ENCODE results near the gene FBXO21.
"Not testable (repeated sequence)": the region's sequence is repeated elsewhere in the genome, so short reads cannot be mapped to it uniquely, and the experiment has no call there.

The FBXO21 gene, protein sequence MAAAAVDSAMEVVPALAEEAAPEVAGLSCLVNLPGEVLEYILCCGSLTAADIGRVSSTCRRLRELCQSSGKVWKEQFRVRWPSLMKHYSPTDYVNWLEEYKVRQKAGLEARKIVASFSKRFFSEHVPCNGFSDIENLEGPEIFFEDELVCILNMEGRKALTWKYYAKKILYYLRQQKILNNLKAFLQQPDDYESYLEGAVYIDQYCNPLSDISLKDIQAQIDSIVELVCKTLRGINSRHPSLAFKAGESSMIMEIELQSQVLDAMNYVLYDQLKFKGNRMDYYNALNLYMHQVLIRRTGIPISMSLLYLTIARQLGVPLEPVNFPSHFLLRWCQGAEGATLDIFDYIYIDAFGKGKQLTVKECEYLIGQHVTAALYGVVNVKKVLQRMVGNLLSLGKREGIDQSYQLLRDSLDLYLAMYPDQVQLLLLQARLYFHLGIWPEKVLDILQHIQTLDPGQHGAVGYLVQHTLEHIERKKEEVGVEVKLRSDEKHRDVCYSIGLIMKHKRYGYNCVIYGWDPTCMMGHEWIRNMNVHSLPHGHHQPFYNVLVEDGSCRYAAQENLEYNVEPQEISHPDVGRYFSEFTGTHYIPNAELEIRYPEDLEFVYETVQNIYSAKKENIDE

DNA sequence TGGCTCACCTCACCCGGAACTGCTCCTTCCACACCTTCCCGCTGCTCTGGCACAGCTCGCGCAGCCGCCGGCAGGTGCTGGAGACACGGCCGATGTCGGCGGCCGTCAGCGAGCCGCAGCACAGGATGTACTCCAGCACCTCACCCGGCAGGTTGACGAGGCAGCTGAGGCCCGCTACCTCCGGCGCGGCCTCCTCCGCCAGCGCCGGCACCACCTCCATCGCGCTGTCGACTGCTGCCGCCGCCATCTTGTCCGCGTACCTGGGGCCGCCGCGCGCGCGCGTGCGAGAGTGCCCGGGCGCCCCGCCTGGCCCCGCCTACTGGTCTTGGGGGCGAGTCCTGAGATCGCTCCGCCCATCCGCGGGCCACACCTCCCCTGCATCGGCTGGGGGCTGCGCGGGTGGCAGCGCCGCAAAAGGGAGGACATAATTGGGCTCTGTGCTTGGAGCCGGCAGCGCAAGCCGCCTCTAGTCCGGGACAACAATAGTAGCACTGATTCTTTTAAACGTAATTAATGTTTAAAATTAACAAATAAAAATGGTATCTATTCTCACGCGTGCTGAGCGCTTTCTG, at the start of gene FBXO21:
TSS of gene FBXO21 (minus strand) at position 261 of the 572 bp plus-strand sequence. CDS start at position 247, 14 bp downstream.
- DNase-seq: peak; percentile 97

DNA sequence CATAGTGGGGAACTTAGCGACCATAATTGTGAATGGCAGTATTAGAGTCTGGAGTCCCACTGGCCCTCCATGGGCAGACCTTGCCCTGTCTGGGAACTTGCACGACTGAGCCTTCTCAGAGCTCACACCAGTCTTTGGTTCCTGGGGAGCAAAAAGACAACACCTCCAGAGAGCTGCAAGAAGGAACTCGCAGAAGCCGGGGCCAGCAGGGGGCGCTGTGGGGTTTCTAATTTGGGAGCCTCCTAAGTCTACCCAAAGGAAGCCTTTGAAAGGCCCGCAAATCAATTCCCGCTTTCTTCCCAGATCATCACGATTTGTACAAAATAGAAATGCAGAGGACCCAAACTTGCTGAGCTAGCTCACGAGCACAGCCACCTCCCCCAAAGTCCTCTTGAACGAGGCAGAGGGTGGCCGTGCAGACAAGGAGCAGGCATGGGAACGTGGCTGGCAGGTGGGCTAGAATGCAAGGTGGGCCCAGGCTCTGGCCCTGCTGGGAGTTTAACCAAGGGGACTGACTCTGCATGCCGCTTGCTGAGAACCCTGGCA, 46.3 kb upstream of the FBXO21 start:
- peak; percentile 85 for DNase-seq

DNA sequence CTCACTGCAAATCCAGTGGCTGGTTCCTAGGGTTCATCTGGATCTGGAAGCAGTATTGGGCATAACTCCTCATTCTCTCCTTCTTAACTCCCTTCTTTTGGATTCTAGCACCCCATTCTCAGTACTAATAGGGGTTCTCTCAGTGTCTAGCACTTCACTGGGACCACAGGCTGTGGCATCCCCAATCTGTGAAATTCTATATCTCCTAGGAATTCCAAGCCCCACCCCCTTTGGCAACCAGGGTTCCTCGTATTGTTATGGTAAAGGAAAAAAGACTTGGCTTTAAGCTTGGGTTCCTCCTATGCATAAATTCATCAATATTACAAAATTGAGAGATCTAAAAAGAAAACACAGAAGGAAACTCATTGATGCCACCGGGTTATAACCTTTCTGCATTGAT, 45.0 kb upstream of the FBXO21 start:
- no peak for DNase-seq

DNA sequence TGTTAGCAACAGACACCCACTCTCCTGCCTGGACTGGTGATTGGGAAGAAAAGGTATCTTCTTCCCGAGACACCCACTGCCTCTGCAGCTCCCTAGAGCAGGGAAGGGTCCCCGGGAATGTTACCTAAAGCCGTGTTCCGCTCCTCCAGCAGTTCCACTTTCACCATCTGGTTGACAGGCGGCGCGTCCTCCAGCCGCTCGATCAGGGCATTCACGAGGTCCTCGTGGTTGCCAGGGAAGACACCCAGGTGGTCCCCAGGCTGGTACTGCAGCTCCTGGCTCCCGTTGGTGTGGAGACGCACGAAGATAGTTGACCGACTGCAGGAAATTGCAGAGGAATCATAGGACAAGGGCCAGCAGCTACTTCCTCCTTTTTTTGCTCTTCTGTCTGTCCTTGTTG, 44.2 kb upstream of the FBXO21 start:
- no peak for DNase-seq

DNA sequence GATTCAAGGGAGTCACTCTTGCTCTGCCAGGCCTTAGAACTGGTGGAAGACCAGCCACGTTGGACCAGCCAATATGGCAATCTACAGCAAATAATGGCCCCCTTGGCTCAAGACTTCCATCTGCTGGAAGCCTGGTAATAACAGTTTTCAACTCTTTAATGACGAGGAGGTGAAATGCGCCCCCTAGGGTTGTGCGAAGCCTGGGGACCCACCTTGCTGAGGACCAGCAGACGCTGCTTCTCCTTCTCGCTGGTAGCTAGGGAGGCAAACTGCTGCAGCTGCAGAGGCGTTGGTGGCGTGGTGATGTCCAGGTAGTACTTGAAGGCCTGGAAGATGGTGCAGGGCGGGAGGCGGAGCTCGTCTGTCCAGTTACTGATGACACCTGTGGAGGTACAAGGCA, 41.5 kb upstream of the FBXO21 start:
- peak; percentile 60 for DNase-seq

DNA sequence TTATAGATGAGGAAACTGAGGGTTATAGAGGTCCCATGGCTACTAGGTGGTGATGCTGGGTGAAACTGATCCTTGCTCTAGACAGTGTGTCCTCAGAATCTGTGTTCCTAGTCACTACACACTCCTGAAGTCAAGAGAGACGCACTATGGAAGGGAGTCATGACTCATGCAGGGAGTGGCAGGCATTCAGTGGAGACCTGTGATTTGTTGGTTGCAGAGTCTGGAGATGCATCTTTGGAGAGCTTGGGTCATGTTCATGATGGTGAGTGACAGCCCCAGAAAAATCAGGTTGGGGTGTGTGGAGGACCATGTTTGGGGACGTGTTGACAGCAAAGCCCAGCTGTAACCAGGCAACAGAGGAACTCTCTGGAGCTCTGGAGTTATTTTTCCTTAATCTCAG, 38.0 kb upstream of the FBXO21 start:
- DNase-seq: no peak

DNA sequence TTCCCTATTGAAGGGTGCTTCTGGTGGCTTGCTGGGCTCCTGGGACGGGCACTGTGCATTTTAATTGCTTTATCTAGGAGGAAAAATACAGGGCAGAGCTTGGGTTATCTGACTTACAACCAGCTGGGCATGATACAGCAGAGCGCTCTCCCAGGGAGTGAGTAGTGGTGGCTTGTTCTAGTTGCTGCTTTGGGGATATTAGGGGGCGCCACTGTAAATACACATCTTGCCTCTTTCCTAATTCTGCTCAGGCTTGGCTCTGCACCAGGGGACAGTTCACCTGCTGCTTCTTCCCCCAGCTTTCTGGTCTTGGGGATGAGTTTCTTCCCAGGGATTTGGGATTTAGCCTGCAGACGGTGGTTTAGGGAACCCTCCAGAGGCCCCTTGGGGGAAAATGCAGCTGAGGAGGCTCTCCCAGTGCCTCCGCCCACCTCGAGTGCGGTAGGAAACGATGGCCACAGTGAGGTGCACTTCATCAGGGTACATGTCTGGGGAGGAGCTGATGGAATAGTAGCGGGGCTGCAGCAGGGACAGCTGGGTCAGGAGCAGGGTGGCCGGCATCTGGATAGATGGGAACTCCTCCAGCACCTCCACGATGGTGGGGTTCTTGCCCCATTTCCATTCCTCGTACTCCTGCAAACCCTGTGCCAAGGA, 36.9 kb upstream of the FBXO21 start:
- no peak for DNase-seq

DNA sequence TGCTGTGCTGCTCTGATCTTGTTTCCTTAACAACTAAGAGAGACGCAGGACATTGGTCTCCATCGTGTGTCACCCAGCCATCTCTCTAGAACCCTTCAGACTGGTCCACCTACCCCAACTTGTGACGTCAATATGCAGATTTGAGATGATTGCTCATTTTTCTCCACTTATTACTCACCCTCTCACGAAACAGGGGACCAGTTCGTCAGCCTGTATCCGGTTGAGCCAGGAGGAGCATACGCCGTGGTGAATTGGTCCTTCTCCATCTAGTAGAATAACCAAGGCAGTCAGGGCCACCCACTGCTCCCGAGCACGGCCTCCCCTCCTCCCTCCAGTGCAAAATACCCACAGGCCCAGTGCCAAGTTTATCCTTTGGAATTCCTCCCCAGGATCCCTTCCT, 36.2 kb upstream of the FBXO21 start:
- no peak for DNase-seq

DNA sequence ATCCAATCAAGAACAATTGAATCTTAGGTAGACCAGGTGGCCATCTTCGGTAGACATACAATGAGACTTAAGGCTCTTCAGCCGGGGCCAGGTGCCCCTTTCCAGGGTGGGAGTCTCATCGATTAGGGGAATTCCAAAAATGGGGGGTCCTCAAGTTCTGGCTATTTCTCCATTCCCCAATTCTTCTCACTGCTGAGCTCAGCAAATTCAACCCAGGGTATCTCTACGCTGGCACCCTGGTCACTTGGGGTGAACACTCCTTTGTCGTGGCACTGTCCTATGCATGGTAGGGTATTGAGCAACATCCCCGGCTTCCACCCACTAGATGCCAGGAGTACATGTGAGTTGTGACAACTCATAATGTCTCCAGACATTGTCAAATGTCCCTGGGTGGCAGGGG, 34.9 kb upstream of the FBXO21 start:
- DNase-seq: no peak

DNA sequence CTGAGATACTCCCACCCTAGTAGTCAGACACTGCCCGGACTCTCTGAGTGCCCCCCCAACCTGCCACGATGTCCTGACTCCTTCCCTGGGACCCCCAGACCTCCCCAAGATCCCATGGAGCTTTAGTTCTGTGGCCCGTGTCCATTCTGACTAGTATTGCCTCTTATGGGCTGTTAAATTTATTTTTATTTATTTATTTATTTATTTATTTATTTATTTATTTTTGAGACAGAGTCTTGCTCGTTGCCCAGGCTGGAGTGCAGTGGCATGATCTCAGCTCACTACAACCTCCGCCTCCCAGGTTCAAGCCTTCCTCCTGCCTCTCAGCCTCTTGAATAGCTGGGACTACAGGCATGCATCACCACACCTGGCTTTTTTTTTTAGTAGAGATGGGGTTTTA, 30.7 kb upstream of the FBXO21 start:
- DNase-seq: not testable (repeated sequence)

DNA sequence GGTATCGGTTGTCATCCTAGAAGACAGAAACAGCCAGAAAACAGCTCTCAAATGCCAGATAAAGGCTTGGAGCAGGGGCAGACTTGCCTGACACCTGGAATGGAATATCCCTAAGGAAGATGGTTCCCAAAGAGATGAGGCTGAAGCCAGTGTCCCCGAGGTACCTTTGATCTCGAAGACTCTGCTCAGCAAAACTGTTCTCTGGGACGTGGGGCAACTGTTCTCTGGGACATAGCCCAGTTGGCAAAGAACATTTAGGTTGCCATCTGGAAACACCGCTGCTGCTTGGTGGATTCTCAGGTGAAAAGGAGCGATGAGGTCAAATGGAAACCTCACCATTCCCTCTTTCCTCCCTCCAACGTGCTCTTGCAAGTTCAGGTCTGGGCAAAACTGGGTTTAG, 27.9 kb upstream of the FBXO21 start:
- DNase-seq: no peak

DNA sequence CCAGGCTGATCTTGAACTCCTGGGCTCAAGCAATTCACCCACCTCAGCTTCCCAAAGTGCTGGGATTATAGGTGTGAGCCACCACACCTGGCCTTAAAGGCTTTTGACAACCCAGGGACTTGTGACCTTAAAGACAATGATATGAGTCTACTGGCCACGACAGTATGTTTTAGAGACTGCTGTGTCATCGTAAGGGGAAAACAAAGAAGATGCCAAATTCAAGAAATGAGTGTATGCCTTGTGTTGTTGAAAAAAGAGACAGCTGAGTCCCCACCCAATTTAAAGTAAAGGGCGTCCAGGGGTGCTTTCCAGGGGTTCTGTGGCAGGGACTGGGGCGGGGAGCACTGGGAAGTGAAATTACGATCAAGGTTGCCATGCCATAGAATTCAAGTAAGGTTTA, 26.4 kb upstream of the FBXO21 start:
- no peak for DNase-seq

DNA sequence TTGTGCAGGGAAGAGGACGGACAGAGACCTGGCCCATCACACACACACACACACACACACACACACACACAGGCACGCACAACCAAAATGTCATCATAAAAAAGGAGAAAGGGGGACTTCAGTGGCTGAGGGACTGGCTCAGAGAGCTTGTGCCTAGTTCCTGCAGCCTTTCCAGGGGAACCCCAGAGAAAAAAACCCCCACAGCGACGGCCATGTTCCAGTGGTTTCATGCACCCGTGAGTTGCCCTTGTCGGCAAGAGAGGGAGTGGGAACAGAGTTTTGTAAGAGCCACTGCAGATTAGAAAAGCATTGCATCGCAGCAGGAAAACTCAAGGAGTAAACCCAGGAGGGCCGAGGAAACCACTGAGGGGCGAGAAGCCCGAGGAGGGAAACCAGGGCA, 24.5 kb upstream of the FBXO21 start:
- DNase-seq: no peak

DNA sequence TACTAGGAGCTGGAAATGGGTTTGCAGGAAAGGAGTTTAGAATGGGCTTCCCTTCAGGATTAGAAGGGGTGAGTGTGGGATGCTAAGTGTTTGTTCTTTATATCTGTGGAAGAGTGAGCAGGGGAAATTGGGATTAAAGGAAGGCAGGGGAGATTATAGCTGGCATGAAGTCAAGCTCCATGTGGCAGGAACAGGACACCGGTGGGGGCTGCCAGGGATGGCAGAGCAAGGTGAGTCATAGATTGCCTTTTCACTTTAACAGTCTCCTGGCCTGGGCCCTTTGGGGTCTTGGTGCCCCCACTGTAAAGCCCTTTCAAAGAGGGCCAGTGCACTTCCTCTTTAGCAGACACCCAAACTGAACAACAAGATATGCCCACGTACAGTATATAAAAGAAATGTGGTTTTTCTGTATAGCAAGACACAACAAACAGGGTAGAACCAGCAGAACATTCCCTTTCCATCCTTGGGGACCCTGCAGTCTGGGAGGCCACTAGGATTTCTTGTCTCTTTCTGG, 23.1 kb upstream of the FBXO21 start:
- DNase-seq: peak; percentile 53

DNA sequence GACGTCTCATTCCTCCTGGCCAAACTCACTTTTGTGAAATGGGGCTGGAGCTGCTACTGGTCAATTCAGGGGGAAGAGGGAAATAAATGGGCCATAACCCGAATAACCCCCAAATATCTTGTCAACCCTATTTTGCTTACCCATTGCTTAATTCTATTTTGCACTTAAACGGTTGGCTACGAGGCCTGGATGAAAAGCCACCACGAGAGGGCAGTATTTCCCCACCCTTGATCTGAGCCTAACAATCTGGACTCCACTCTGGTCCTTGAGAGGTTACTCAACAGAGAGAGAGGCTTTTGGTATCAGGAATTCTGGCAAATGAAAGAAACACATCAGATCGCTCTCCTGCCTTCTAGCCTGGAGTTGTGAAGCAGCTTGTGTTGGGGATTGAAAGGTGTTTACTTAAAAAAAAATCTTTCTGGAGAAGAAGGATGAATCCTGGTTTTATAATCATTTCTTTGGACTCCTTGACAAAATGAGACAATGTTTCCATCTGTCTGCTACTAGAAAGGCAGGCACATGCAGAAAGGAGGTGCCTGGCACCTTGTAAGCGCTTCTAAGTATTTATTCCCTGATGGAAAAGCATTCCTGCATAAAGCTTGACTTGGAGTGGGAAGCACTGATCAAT, 22.4 kb upstream of the FBXO21 start:
- DNase-seq: peak; percentile 81

DNA sequence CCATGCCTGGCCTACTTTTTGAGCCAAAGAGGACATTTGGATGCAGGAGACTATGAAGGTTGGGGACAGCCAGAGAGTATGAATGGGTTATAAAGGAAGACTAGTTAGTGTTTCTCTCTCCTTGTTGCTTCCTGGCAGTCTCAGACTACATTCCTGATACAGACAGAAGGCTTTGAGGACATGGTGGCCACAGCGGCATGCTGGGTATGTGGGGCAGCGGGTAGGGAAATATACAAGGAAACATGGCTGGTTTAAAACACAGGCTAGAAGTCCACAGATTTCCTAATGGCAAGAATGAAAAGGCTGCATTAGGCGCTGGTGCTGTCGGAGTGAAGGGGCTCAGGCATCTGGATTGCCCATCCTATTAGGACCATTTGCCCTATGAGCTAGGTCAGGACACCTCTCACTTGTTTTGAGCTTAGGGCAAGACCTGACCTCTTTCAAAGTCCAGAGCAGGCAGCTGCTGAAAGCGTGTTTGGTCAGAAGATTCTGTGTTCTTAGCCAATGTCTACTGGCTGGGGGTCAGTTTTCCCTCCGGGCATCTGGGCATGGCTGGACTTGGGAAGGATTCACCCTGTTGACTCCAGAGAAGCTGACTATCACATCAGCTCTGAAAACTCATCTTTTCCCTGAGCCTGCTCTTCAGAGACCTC, 20.1 kb upstream of the FBXO21 start:
- no peak for DNase-seq

DNA sequence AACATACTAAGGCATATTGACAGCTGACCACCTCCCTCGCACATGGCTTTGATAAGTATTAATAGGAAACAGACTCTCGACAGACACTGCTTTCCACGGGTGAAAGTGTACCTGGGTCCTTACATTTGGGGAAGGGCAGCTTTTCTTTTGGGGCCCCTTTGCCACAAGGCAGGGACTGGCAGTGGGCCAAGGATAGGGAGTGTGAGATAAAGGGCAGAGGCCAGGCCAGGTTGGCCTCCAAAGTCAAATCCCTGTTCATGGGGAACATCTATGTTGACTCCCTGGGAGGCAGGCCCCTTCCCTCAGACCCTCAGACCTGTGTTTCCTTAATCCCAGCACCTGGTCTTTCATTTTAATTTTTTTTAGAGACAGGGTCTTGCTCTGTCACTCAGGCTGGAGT, 19.4 kb upstream of the FBXO21 start:
- no peak for DNase-seq

DNA sequence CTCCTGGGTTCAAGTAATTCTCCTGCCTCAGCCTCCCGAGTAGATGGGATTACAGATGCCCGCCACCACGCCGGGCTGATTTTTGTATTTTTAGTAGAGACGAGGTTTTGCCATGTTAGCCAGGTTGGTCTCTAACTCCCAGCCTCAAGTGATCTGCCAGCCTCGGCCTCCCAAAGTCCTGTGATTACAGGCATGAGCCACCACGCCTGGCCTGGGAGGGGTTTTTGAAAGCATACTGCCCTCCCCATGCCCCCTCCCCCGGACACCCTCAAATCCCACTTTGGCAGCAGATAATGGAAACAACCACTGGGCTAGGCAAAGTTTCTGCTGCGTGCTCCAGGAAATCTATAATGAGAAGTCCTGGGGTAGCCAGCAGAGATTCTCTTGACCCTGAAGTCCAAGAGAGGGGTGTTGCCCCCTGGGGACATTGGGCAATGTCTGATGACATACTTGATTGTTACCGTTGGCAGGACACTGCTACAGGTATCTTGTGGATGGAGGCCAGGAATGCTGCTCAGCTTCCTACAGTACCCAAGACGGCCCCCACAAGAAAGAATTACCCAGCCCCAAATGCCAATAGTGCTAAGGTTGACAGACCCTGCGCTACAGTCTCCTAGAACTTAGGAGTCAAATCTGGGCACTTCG, 18.7 kb upstream of the FBXO21 start:
- no peak for DNase-seq

DNA sequence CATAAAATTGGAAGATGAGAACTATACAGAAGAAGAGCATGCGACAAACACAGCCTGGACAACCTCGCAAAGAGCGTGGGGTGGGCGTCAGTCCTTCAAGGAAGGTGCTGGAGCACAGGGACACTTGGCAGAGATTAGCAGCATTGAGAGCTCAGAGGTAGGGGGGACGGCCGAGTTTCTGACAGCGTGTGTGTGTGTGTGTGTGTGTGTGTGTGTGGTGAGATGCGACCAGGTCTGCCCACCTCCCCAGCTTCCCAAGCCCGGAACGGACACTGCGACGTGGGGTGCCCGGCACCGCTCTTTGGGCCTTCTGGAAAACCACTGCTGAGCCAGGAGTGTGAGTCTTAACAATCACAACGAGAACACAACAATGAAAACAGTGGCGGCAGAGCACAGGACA, 17.9 kb upstream of the FBXO21 start:
- no peak for DNase-seq

DNA sequence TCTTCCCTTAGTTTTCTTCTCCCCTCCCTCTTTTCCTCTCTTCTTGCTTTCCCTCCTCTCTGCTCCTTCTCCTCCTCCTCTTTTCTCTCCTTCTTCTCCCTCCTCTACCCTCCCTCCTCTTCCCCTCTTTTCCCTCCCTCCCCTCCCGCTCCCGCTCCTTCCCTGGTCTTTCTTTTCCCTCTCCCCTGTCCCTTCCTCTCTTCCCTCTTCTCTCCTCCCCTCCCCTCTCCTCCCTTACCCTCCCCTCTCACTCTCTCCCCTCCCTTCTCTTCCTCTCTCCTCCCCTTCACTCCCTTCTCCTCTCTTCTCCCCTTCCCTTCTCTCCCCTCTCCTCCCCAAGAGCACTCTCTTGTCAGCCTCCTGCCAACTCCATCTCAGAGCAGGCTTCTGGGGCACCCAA, 17.4 kb upstream of the FBXO21 start:
- no peak for DNase-seq

DNA sequence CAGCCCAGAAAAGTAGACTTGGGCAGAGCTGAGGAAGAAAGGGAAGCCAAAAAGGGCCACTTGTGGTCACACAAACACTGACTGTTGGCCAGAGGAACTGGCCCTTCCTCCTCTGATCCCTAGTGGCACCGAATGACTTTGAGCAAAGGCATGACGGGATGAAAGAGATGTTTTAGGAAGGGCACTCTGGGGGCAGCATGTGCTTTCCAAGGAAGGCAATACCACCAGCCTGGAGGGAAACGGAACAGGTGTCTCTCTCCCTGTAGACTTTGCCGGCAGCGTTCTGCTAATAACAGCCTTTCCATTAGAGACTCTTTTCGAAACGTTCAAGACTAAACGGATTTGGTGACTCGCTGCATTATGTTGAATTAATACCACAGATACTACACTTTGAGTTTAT, 12.3 kb upstream of the FBXO21 start:
- DNase-seq: no peak

DNA sequence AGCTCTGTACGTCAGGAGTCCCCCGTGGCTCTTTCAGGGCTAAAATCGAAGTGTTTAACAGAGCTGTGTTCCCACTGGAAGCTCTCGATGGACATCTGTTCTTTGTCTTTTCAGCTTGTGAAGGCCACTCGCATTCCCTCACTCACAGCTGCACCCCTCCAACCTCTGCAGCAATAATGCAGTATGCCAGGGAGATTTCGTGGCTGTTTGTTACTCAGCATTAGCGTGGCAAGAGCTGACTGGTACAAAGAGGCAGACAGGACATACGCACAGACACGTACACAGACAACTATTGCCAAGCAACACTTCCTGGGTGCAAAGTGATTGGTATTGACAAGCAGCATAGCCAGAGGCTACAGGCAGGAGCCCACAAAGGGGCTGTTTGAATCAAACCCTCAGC, 11.8 kb upstream of the FBXO21 start:
- DNase-seq: no peak

Data from NCI-H69 (cell line).